ENCODE measurements around the gene CEP350.
"Not testable (repeated sequence)": the region's sequence is repeated elsewhere in the genome, so short reads cannot be mapped to it uniquely, and the experiment has no call there.

CEP350 gene

DNA sequence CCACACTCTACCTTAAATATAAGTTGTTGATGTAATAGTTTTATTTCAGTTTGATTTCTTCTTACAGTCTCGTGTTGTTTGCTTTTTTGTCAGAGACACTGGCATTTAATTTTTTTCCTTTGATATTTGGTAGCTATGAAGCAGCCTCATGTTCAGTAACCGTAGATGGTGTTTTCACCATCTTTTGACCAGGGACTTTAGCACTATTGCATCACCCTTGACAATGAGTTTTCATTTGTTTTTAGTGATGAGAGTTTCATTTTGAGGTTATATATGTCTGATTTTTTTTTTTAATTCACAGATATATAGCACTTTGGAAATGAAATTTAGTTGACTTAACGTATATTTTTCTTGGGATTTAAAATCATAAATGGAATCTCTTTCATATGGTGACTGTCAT lies 36.2 kb downstream of the CEP350 start:
- DNase-seq = no peak

DNA sequence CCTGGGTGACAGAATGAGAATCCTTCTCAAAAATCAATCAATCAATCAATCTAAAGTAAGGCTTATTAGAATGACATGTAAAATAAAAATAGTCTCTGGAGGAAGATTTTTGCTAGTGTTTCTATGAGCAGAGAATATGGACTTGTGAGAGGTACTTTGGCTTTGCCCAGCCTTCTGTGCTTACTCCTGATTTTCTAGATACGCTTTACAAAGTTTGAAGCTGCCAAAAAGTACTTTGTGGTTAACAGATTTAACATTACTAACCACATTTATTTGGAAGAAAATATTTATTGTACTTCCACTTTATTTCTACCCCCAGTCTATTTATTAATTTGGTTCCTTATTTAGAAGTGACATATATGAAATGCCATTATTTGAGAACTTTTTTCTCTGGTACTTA lies 41.0 kb downstream of the CEP350 start:
- DNase-seq = no peak

DNA sequence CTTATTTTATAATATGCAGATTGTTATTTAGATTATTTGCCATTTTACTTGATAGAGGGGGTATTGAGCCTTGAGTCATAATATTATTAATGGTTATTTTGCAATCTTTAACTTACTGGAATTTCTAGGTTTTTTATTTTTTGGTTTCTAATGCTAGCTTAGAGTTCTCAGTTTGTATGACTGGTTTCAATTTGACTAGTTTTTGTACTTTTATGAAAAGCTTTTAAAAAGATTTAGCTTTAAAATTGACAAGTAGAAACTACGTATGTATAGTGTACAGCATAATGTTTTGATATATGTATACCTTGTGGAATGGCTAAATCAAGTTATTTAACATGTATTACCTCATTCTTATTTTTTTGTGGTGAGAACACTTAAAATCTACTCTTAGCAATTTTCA lies 41.5 kb downstream of the CEP350 start:
- no peak for DNase-seq

DNA sequence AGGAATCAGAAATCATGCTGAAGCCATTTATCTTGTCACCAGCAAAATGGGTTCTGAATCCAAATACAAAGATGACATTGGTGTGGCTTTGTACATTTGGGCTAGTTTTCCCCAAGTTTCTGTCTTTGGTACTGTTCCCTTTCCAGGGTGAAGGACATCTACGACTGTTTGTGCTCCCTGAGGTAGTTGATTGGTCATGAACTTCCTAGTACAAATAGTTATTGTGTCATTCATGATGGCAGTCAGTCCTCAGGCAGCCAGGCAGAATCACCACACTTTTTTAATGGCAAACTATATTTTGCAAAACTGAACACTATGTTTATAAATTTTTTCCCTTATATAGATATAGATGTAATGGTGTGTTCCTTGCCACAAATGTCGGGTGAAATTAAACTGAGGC lies 46.0 kb downstream of the CEP350 start:
- no peak for DNase-seq

DNA sequence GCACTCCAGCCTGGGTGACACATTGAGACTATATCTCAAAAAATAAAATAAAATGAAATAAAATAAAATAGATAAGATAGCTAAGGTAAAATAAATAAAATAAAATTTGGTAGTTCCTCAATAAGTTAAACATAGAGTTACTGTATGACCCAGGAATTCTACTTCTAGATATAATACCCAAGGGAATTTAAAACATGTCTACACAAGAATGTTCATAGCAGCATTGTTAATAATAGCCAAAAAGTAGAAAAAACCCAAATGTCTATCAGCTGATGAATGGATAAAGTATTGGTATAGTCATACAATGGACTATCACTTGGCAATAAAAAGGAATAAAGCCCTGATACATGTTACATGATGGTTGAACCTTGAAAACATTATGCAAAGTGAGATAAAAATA lies 47.8 kb downstream of the CEP350 start:
- DNase-seq = no peak

DNA sequence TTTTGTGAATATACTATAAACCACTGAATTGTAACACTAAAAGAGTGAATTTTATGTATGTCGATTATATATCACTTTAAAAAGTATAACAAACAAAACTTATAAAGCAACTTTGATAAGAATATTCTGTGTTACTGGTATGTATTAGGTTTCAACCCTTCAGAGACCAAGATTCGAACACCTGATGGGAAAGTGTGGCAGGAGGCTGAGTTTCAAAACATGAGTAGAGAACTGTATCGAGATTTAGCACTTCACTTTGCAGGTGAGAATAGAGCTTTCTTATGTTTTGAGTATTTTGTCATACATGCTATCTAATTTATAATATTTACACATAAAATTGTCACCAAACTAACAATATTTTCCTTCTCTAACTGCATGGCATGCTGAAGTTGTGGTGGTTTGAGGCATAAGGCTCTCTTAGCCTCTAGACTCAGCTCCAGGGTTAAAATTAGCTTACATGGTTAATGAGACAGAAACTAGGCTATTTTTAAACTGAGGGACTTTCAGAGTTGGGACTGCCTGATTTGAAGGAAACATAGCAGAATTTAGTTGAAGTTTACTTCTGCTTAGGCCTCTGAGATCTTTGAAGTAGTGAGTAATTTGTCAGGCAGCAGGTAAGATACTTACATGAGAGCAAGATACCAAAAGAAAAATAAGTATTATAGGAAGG lies 48.6 kb downstream of the CEP350 start:
- DNase-seq = no peak

DNA sequence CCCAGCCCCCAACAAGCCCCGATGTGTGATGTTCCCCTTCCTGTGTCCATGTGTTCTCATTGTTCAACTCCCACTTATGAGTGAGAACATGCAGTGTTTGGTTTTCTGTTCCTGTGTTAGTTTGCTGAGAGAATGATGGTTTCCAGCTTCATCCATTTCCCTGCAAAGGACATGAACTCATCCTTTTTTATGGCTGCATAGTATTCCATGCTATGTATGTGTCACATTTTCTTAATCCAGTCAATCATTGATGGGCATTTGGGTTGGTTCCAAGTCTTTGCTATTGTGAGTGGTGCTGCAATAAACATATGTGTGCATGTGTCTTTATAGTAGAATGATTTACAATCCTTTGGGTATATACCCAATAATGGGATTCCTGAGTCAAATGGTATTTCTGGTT lies 52.2 kb downstream of the CEP350 start:
- not testable (repeated sequence) for DNase-seq

DNA sequence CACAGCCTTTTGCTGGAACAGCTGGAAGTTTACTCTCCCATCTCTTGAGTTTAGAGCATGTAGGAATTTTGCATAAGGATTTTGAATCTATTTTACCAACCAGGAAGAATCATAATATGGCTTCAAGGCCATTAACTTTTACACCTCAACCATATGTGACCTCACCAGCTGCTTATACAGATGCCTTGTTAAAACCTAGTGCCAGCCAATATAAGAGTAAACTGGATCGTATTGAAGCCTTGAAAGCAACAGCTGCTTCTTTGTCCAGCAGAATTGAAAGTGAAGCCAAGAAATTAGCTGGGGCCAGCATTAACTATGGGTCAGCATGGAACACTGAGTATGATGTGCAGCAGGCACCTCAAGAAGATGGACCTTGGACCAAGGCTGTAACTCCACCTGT lies 65.4 kb downstream of the CEP350 start:
- no peak for DNase-seq

DNA sequence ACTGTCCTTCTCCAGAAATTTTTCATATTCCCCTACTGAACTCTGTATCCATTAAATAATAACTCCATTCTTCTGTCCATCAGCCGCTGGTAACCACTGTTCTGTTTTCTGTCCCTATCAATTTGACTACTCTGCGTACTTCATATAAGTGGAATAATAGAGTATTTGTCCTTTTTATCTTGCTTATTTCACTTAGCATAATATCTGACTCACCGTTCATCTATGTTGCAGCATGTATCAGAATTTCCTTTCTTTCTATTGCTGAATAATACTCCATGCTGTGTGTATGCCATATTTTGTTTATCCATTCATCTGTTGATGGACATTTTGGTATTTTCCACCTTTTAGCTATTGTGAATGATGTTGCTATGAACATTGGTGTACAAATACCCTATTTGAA lies 71.9 kb downstream of the CEP350 start:
- no peak for DNase-seq

DNA sequence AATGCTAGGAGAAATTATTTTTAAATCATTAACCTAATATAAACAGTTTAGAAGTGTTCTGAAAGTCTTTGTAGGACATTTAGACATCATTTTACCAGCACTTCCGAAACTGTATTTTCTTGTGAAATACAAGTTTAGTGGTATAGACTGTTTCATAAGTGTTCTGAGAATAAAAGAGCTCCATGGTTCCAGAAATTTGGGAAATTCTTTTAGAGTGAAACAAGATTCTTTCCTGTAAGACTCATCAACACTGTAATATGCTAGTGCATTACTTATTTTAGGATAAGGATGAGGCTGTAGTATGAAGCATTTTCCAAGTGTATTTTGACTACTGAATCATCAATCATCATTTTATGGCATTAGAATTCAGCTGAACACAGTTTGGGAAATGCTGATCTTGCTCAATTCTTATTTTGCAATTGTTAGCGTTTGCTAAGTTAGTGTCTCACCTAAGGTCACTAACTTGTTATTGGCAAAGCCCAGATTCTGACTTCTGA lies 73.4 kb downstream of the CEP350 start:
- DNase-seq = no peak

DNA sequence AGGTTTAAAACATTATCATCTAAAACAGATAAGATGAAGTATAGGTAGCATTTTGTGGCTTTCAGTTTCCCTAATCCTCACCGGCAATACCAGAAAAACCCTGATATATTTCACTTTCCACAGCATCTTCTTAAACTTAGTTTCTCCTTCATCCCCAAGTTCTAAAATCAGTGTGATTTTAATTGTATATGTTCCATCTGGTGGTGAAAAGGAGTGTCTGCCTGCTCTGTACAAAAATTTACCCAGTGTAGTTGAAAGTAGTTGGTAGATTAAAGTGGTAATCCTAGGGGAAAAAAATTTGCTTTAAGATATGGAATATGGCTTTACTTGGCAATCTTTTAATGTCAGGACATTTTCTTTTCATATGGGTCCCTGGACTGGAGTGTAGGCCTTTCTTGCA lies 74.3 kb downstream of the CEP350 start:
- no peak for DNase-seq

DNA sequence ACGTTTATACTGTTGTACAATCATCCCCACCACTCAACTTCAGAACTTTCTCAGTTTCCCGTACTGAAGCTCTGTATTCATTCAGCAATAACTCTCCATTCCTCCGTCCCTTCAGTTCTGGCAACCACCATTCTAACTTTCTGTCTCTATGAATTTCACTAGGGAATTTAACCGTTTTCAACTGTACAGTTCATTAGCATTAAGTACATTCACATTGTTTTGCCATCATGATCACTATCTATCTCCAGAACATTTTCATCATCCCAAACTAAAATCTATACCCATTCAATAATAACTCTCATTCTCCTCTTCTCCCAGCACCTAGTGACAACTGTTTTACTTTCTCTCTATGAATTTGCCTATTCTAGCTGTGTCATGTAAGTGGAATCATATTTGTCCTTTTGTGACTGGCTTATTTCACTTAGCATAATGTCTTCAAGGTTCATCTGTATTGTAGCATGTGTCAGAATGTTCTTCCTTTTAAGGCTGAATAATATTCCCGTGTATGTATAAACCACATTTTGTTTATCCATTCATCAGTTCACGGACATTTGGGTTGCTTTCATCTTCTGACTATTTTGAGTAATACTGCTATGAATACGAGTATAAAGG lies 75.0 kb downstream of the CEP350 start:
- no peak for DNase-seq

DNA sequence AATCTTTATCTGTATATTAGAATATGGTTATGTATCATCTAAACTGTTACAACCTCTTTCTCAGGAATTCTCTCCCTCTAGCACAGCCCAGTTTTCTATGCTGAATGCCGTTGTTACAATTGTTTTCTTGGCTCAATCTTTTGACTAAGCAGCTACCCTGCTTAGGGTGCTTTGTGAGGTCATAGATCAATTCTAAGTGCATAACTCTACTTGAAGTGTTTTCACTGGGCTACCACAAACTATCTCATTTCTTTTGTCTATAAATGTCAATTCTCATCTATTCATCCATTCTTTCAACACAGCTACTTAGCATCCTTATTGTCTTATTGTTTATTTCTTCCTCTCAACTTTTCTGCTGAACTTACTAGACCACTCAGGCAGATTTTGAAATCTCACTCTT lies 77.1 kb downstream of the CEP350 start:
- no peak for DNase-seq

DNA sequence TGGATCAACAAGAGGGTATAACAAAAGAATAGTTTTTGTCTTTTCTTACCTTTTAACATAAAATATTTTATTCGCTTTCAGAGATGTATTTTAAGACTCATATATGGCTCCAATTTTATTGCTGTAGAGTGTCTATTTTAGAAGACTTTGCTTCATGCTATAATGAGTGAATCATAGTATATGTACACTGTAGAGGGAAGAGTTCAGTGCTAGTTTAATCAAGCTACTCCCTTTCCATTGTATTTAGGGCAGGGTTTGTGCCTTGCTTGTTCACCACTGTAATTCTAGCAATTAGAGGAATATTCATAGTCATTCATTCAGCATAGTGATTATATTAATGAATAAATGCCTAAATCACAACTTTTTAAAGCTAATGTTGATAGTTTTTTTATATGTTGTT lies 78.8 kb downstream of the CEP350 start:
- no peak for DNase-seq

DNA sequence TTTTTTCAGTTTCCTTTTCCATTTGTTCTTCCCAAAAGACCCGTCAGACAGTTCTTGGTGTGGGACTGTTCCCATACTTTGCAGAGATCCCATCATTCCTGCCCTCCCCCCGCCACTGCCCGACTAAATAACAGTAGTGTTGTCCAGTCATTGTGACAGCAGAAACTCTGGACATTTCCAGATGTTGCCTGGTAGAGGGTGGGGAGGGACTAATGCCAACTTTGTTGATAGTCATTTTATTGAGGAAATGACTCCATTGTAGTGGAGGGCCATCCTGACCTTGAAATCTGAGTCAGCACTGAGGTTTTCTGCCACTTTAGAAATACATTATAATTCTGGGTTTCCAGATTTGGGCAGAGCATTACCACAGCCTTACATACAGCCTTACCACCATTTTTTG lies 85.4 kb downstream of the CEP350 start:
- no peak for DNase-seq

DNA sequence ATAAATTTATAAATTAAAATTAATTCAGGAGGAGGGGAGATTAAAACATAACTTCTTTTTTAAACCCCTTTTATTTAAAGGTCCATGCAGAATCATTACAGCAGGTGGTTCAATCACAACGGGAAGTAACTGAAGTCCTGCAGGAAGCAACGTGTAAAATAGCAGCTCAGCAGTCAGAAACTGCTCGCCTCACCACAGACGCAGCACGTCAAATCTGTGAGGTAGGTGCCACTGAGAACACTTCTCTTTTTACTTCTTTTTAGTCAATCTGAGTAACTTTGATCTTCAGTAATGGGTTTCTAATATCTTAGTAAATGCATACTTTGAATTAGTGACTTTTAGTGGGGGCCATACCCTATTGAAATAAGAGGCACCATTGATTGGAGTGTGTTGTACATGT lies 87.0 kb downstream of the CEP350 start:
- no peak for DNase-seq

DNA sequence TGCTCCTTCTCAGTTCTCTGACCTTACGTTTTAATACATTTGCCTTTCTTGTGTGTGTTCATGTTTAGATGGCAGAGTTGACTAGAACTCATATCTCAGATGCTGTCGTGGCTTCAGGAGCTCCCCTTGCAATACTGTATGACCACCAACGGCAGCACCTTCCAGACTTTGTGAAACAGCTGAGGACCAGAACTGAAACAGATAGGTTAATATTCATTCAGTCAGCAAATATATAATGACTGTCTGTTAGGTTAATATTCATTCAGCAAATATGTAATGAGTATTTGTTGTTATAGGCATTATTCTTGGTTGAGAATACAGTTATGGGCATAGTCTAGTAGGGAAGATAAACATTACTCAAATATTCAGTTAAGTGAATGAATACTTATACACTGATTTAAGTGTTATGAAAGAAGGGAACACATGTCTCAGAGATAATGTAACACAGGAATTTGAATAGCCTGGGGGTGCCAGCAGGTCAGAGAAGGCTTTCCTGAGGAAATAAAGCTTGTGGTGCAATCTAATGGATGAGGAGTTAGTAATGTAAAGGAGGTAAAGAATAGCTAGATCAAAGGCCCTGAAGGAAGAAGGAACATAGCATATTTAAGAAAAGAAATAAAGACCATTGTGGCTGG lies 88.5 kb downstream of the CEP350 start:
- no peak for DNase-seq

DNA sequence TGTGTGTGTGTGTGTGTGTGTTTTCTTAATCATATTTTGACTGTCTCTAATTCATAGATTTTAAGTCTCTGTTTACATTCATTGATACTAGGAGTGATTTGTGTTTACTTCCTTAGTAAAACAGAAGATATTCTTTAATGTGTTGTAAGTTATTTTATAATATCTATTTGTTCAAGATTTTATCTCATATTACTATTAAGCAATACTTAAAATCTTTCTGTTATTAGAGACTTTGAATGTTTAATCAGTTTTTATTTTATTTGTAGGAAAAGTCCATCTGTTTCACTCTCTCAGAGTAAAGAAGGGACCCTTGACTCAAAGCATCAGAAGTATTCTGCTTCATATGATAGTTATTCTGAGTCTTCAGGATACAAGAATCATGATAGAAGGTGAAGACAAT lies 89.2 kb downstream of the CEP350 start:
- no peak for DNase-seq

DNA sequence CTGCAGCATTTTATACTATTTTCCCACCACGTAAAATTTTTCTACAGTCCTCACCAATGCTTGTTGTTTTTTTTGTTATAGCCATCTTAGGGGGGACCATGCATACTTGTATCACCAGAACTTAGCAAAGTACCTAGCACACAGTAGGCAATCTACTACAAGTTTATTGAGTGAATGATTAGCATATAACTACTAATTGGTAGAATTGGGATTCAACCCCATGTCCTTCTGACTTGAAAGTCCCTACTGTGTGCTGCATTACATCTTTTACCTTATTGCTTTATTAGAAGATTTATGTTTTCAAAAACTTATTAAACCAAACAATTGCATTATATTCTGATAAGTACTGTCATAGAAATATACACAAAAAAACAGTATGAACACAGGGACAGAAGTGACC lies 92.1 kb downstream of the CEP350 start:
- no peak for DNase-seq

DNA sequence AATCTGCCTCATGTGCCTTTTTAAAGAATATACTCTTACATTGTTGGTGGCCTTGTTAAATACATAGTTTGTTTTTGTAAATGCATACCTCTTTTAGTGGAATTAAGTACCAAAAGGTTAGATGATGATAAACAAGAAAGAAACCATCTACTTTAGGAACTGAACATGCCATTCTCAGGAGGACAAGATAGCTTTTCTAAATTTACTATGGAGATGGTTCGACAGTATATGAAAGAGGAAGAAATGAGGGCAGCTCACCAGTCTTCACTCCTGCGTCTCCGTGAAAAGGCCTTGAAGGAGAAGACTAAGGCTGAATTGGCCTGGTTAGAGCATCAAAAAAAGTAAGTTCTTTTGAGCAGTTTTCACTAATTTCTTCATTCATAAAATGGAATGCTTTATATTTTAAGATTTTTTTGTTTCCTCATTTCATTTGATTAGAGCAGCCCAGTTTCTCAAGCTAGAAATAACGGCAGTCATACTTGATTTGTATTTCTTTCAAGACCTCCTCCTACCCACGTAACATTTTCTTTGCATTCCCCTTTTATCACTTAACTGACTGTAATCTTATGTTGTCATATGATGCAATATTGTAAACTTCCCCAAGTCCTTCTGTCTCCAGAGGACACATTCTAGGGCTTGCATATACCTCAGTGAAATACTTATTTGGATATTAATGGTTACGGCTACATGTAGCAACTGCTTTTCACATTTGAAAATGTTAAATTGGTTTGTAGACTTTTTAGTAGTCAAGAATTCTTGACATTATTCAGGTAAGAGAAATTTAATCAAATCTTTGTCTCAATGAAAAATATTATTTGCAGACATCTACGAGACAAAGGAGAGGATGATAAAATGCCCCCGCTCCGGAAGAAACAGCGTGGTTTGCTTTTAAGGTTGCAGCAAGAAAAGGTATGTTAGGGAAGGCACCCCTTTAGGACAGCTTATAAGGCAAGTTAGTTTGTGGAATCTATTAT lies 99.3 kb downstream of the CEP350 start:
- DNase-seq = no peak

DNA sequence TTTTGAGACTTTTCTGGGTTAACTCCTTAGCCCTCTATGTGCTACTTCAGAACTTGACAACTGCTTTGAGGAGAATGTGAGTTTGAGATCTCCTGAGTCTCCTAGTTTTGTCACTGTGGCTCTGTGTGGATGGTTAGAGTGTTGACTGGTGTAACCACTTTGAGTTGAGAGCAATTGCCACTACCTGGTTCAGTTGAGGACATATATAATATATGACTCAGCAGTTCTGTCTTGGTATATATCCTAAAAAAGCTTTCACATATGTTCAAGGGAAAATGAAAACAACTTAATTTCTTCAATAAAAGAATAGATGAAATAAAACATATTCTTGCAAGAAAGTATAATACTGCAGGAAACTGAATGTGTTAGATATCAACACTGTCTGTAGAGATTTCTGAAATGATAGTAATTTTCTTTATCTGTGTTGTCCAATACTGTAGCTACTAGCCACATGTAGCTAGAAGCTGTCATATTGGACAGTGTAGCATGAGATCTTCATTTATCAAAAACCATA lies 103.3 kb downstream of the CEP350 start:
- no peak for DNase-seq

DNA sequence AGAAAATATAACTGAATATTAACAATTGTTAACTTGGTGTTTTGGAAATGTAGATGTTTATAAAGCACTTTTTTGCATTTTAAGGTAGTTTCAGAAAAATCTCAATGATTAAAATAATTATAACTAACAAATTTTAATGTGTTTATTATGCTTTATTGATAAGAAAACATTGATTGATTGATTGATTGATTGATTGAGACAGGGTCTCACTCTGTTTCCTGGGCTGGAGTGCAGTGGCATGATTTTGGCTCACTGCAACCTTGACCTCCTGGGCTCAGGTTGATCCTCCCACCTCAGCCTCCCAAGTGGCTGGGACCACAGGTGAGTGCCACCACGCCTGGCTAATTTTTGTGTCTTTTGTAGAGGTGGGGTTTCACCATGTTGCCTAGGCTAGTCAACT lies 106.4 kb downstream of the CEP350 start:
- no peak for DNase-seq

DNA sequence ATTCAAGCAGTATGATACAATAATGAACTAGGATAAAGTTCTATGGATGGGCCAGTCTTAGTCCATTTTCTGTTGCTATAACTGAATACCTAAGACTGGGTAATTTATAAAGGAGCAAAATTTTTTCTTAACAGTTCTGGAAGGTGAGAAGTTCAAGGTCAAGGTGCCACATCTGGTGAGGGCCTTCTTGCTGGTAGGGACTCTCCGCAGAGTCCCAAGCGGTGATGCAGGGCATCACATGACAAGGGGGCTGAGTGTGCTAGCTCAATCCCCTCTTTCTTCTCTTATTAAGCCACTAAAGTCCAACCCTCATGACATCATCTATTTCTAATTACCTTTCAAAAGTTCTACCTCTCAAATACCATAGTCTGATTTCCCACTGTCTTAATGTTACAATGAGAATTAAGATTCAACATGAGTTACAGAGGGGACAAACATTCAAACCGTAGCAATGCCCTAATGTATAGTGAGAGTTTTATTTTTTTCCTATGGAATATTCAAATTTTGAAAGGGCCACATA lies 107.9 kb downstream of the CEP350 start:
- DNase-seq = no peak
